ENCODE measurements around the gene BCL2L2. TPM values are rescaled to one million over a fixed set of nuclear protein-coding genes. Genes with fewer than 3 reads are reported as not detected.

BCL2L2 gene
- total RNA-seq, 4 donors from 2014 or later, result 41.5 to 72.2 (median 68.3) TPM

DNA sequence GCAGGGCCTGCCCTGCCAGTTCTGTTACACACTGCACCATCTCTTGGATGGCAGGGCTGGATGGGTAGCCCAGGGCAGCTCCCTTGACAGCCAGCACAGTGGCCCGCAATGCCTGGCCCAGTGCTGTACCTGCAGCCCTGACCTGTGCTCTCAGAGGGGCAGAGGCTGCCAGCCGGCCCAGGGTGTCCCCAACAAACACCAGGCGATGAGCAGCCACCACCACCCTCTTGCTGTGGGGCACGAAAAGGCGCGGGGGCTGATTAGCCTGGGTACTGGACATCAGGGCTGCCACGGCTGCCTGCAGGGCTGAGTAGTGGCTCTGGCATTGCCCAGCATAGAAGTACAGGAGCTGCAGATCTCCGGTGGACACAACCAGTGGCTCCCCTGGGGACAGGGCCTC, 50.6 kb downstream of the BCL2L2 start:
- intact Hi-C loops (cut with DNase I; ENCODE audit: low total_unique reads), result no loop called here
- peak in 1 of 2 donors; percentile 81 for DNase-seq (ENCODE audit: low spot score in 2 of 2)
- whole genome bisulfite sequencing, 2 donors, result 82 to 84% methylated on average over 8 of the region's 8 CpGs
- TF ChIP-seq, protein P1, sequence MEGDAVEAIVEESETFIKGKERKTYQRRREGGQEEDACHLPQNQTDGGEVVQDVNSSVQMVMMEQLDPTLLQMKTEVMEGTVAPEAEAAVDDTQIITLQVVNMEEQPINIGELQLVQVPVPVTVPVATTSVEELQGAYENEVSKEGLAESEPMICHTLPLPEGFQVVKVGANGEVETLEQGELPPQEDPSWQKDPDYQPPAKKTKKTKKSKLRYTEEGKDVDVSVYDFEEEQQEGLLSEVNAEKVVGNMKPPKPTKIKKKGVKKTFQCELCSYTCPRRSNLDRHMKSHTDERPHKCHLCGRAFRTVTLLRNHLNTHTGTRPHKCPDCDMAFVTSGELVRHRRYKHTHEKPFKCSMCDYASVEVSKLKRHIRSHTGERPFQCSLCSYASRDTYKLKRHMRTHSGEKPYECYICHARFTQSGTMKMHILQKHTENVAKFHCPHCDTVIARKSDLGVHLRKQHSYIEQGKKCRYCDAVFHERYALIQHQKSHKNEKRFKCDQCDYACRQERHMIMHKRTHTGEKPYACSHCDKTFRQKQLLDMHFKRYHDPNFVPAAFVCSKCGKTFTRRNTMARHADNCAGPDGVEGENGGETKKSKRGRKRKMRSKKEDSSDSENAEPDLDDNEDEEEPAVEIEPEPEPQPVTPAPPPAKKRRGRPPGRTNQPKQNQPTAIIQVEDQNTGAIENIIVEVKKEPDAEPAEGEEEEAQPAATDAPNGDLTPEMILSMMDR (IDR thresholded peaks at IDR 0.05), result no peak
- no peak for TF ChIP-seq POLR2A (IDR thresholded peaks at IDR 0.05)
- no peak overlapping the region for H3K4me3 ChIP-seq (ENCODE audit: low read depth, poor library complexity, severe bottlenecking)

DNA sequence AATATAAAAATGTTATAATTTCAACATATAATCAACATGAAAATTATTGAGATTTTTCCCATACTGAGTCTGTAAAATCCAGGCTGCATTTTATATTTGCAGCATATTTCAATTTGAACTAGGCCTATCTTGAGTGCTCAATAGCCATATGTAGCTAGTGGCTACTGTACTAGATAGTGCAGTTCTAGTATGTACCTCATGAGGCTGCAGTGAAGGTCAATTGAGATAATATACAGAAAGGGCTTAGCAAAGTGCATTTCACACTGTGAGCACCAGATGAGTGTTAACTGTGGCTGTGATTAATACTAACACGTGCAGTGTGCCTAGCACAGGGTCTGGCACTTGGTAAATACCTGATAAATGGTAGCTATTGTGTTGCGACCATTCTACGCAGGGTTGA, 51.4 kb downstream of the BCL2L2 start:
- 89 to 90% methylated on average over 3 of the region's 3 CpGs for WGBS, 2 donors
- intact Hi-C loops (cut with DNase I; ENCODE audit: low total_unique reads), result no loop called here

DNA sequence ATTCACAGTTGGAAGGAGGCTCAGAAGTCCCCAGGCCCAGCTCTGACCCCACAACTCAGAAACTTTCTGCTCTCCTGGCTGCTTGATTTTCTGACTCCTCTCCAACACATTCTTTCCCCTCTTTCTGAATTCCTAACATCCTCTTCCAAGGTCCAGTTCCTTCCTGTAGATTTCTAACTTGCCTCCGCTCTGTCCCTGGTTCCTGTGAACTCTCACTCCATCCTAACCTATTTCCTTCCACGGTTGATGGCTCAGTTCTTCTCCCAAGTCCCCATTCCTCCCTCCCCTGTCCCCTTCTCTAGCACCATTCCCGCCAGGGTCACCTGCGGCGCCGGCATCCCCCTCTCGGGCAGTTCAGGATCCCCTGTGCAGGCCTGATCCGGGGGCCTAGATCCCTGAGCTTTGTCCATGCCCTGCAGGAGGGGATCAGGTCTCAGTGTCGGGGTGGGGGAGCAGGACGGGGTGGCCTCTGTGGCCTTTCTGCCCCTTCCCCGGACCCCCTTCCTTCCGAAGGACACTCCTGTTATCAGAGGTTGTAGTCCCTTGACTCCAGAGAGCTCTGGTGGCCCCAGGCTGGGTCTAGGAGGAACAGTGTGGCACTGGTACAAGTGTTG, 52.0 kb downstream of the BCL2L2 start:
- DNase-seq (ENCODE audit: low spot score in 2 of 2), result no peak
- intact Hi-C loops (cut with DNase I; ENCODE audit: low total_unique reads), result no loop called here
- no peak overlapping the region for H3K4me3 ChIP-seq (ENCODE audit: low read depth, poor library complexity, severe bottlenecking)
- TF ChIP-seq POLR2A (IDR thresholded peaks at IDR 0.05), result no peak
- TF ChIP-seq, protein P1 (IDR thresholded peaks at IDR 0.05), result no peak
- WGBS, 2 donors, result 86 to 87% methylated on average over 12 of the region's 12 CpGs

More for the DNA sequence above, 51.4 kb downstream of the BCL2L2 start:
- DNase-seq (ENCODE audit: low spot score in 2 of 2), result no peak
- no peak for TF ChIP-seq POLR2A (IDR thresholded peaks at IDR 0.05)
- TF ChIP-seq, protein P1 (IDR thresholded peaks at IDR 0.05), result no peak
- no peak overlapping the region for H3K4me3 ChIP-seq (ENCODE audit: low read depth, poor library complexity, severe bottlenecking)

DNA sequence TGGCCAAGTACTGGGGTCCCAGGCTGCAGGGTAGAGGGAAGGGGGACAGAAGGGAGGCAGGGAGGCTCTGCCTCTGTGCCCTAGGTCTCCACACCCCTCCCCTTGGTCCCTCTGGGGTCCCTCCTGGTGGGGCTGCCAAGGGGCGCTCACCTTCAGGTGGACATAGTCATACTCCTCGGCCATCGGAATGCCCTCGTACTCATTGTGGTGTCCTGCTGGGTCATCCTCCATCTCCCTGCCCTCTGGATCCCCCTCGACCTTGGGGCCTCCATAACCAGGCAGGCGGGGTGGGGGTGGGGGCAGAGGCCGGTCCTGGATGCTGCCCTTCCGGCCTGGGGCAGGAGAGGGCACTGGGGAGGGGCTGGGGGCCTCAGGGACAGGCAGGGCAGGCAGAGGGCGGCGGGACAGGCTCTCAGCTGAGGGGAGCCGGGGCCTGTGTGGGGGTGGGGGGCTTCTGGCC, 52.6 kb downstream of the BCL2L2 start:
- DNase-seq (ENCODE audit: low spot score in 2 of 2), result peak in 1 of 2 donors; percentile 73
- no peak overlapping the region for H3K4me3 ChIP-seq (ENCODE audit: low read depth, poor library complexity, severe bottlenecking)
- TF ChIP-seq, protein P1 (IDR thresholded peaks at IDR 0.05), result no peak
- TF ChIP-seq POLR2A (IDR thresholded peaks at IDR 0.05), result no peak
- WGBS, 2 donors, result 77% methylated on average over 6 to 10 of the region's 11 CpGs
- intact Hi-C loops (cut with DNase I; ENCODE audit: low total_unique reads), result no loop called here

DNA sequence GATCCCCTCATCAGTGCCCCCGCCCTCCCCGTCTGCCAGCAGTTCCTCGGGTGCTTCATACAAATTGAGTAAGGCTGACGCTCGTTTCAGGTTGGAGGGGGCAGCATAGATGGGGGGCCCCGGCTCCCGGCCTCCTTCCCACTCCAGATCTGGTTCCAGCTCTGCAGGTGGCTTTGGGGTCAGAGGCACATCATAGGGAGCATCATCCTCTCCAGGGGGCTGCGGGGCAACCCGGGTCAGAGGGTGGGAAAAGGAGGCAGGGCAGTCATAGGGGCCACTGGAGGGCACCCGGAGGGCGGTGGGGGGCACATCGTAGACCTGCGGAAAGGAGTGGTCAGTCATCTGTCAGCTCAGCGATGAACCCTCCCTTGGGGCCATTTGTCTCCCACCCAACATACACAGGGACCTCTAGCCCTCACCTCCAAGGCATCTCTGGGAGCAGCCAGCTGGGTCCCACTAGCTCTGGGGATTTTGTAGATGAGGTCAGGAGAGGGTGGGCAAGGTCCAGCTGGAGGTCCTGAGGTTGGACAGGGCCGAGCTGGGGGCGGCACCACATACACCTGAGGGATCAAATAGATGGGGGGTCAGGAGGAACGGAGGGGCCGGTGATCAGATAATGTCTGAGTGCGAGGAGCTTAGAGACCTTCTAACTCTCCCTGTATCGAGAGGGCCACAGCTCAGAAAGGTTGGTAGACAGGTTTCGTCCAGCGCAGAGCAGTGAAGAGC, 53.3 kb downstream of the BCL2L2 start:
- intact Hi-C loops (cut with DNase I; ENCODE audit: low total_unique reads), result no loop called here

More for the DNA sequence above, 53.3 kb downstream of the BCL2L2 start:
- no peak overlapping the region for H3K4me3 ChIP-seq (ENCODE audit: low read depth, poor library complexity, severe bottlenecking)
- TF ChIP-seq, protein P1 (IDR thresholded peaks at IDR 0.05), result no peak
- no peak for TF ChIP-seq POLR2A (IDR thresholded peaks at IDR 0.05)
- peak in 1 of 2 donors; percentile 68 for DNase-seq (ENCODE audit: low spot score in 2 of 2)
- WGBS, 2 donors, result 83 to 85% methylated on average over 22 of the region's 22 CpGs
